ENCODE results near the gene EGFL7.

The EGFL7 gene

DNA sequence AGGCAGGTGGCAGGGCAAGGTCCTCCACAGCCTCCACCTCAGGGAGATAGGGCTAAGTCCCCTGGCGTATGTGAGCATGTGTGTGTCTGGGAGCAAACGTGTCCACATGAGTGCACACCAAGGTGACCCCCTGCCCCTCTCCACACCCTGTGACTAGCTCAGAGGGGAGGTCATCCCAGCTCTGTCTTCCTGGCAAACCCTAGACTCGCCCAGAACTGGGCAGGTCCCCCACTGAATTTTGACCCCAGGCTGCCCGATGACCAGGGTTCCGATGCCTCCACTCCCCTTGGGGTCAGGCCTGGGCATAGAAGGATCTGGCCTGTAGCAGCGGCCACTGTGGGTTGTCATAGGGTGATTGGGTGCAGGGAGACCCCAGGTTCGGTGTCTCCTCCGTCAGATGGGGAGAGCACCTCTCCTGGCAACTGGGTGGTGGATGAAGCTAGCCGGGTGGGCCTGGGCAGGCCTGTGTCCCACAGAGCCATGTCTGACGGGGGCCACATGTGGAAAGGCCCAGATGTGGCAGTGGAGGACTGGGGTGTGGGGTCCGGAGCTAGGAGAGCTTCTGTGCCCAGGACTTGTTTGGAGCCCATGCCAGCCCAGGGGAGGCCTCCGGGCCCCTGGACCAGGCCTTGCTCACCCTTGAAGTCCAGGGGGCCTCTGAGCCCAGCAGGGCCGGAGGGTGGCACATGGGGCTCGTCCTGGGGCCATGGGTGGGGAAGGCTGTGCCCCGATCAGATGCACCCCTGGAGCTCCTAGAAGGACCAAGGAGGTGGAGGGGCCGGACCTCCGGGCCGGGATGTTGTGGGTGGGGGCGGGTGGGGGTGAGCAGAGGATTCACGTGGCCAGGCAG, 55.9 kb downstream of the EGFL7 start:
- DNase-seq (ENCODE audit: low read depth) = no peak

DNA sequence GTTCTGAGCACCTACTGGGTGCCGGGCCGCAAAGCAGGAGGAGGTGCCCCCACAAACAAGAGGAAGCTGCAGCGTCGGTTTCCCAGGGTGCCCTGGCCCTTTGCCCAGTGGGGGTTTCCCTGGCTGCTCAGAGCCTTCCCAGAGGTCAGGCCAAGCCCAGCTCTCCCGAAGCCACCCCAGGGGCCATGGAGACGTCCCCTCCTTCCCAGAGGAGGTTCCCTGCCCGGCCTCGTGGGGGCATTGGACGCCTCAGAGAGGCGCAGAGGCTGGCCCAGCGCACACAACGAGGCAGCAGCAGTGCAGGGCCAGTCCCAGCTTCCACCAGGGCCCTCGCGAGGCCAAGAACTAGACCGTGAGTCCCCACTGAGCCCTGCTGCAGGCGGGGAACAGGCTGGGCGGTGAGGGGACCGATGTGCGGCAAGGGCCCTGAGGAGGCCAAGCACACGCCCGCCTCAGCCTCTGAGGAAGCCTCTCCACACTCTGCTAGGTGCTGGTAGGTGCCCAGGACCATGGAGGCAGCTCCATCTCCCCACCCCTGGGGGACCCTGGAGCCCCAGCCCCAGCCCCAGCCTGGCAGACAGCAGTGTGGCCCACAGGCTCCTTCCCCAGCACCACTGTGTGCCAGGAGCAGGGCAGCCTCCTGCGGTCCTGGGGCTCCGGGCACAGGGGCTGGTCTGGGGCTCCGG, 56.6 kb downstream of the EGFL7 start:
- no peak for DNase-seq (ENCODE audit: low read depth)

DNA sequence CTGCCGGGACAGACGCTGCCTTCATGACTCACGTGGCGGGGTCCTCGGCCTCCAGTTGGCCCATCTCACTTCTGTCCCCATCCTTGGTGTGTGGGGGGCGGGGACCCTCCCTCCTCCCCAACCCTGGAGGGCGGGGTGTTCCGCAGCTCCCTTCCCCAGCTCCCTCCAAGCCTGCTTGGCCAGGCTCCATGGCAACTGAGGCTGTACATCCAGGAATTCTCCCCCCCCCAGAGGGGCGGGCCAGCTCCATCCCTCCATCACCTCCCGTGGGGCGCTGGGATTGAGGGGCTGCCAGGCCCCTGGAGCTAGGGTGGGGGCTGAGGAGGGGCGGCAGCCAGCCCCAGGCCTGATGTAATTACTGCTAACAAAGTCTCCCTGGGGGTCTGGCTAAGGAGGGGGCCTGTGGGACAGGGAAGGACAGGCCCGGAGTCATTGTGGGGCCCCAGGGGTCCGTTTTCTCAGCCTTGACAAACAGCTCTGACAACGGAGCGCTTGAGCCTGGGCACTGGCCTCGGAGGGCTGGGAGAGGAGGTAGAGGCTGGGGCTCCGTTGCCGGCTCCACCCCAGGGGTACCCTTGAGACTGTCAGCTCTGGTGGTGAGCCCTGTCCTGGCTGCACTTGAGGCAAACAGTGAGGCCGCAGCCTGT, 57.7 kb downstream of the EGFL7 start:
- no peak for DNase-seq (ENCODE audit: low read depth)

DNA sequence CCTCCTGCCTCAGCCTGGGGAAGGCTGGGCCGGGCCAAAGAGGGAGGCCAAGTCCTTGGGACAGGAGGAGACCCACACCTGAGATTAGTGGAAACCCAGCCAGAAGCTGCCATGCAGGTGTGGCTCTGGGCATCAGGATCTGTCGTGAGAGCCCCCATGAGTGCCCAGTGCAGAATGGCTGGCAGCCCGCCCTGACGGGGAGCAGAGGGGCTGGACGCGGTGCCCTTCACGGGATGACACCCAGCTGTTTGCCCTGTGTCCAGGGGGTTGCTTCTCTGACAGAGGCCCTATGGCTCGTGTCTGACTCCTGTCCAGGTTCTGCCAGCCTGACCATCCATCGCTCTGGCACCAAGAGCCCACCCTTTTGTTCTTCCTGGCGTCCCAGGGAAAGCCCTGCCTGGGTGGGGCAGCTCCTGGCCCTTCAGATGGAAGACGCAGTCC, 58.2 kb downstream of the EGFL7 start:
- DNase-seq (ENCODE audit: low read depth) = no peak

DNA sequence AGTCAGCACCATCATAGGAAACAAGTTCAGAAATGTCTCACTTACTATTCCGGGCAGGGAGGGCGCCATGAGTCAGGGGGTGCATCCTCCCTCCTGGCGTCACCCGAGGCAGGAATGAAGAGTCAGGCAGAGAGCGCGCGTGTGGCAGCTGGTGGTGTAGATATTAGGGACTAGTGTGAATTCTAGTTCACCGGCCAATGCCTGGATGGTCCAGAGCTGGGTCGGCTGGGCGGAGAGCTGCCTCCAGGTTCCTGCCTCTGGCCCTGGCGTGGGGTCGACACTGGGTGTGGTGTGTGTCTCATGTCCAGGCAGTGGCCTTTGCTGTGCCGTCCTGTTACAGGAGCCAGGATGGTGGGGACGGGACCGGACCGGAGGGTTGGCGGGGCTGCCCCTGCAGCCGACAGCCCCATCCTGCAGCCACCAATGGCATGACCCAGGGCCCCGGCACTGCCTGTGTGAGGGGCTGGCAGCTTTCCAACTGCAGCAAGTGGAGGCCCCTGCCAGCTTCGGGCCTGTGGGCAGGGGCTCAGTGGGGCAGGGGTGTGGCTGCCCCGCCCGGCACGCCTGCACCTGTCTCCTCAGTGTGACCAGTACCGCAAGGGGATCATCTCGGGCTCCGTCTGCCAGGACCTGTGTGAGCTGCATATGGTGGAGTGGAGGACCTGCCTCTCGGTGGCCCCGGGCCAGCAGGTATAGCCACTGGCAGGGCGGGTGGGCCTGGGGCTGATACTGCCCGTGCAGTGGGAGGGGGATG, 58.8 kb downstream of the EGFL7 start:
- peak; percentile 35 for DNase-seq (ENCODE audit: low read depth)
